EH (cell line): ENCODE data around the gene ELOVL1.

Source experiments
- DNase-seq: peaks from one replicate; pipeline ENCODE4 v3.0.0-alpha.2; 2015; ENCODE audit warnings: low read depth

Gene ELOVL1

GRCh38 chr1:43327549-43328292 lies 40.1 kb downstream of the ELOVL1 start:
- DNase-seq: peak; percentile 47

- no peak for DNase-seq
Observed at GRCh38 chr1:43325381-43325780, 42.4 kb downstream of the ELOVL1 start.

- no peak for DNase-seq
Observed at GRCh38 chr1:43324810-43325209, 43.0 kb downstream of the ELOVL1 start.

- DNase-seq: no peak
Observed at GRCh38 chr1:43322506-43322905, 45.3 kb downstream of the ELOVL1 start.

- DNase-seq: no peak
Observed at GRCh38 chr1:43321331-43321891, 46.4 kb downstream of the ELOVL1 start.

- no peak for DNase-seq
Observed at GRCh38 chr1:43319766-43320165, 48.0 kb downstream of the ELOVL1 start.

- DNase-seq: no peak
Observed at GRCh38 chr1:43319288-43319687, 48.5 kb downstream of the ELOVL1 start.

- no peak for DNase-seq
Observed at GRCh38 chr1:43318831-43319230, 49.0 kb downstream of the ELOVL1 start.

- DNase-seq: peak; percentile 34
Observed at GRCh38 chr1:43317817-43318471, 49.9 kb downstream of the ELOVL1 start.

GRCh38 chr1:43316738-43317520 lies 50.9 kb downstream of the ELOVL1 start:
- no peak for DNase-seq

- DNase-seq: peak; percentile 13
Observed at GRCh38 chr1:43315963-43316737, 51.7 kb downstream of the ELOVL1 start.

- DNase-seq: no peak
Observed at GRCh38 chr1:43315481-43315880, 52.3 kb downstream of the ELOVL1 start.

- DNase-seq: no peak
Observed at GRCh38 chr1:43314233-43314632, 53.6 kb downstream of the ELOVL1 start.

GRCh38 chr1:43313771-43314170 lies 54.0 kb downstream of the ELOVL1 start:
- no peak for DNase-seq
